ENCODE results near the gene ZBED1.
"Not testable (repeated sequence)": the region's sequence is repeated elsewhere in the genome, so short reads cannot be mapped to it uniquely, and the experiment has no call there.

ZBED1 gene

DNA sequence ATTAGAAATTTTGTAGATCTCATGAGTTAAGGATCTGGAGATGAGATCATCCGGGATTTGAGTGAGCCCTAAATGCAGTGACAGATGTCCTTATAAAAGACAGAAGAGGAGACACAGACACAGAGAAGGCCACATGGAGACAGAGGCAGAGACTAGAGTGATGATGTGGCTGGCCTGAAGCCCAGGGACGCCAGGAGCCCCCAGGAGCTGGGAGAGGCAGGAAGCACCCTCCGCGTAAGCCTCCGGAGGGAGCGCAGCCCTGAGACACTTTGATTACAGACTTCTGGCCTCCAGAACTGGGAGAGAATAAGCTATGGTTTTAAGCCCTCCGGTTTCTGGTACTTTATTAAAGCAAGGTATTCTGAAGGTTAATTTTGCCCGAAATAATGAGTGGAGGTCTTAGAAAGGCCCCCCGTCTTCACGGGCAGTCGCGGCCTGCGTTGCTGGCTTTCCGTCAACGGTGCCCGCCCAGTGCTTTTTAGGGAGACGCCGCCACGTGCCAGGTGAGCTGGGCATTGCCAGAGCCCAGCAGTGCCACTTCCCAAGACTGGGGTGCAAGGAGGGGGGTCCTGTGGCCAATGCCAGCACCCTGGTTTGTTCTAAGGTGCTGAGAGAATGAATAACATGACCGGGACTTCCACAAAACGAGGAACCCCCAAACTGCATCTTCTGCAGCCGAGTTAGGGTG is 8.1 kb downstream of the ZBED1 start:
- DNase-seq, result no peak

DNA sequence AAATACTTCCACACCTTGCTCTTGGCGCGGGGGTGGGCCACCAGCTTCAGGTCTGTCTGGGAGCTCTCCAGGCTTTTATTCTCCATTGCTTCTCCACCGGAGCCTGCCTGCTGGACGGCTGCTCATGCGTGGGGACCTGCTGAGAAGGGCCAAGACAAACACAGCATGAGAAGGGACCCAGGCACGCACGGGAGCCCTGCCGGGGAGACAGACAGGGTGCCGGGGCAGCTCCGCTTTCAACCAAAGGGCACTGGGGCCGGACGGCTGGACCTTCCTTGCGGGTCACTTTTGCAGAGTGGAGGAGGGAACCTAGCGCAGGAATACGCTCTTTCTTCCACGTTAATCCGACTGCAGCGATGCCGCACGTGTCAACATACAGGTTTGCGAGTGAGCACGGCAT is 10.1 kb downstream of the ZBED1 start:
- DNase-seq, result no peak

DNA sequence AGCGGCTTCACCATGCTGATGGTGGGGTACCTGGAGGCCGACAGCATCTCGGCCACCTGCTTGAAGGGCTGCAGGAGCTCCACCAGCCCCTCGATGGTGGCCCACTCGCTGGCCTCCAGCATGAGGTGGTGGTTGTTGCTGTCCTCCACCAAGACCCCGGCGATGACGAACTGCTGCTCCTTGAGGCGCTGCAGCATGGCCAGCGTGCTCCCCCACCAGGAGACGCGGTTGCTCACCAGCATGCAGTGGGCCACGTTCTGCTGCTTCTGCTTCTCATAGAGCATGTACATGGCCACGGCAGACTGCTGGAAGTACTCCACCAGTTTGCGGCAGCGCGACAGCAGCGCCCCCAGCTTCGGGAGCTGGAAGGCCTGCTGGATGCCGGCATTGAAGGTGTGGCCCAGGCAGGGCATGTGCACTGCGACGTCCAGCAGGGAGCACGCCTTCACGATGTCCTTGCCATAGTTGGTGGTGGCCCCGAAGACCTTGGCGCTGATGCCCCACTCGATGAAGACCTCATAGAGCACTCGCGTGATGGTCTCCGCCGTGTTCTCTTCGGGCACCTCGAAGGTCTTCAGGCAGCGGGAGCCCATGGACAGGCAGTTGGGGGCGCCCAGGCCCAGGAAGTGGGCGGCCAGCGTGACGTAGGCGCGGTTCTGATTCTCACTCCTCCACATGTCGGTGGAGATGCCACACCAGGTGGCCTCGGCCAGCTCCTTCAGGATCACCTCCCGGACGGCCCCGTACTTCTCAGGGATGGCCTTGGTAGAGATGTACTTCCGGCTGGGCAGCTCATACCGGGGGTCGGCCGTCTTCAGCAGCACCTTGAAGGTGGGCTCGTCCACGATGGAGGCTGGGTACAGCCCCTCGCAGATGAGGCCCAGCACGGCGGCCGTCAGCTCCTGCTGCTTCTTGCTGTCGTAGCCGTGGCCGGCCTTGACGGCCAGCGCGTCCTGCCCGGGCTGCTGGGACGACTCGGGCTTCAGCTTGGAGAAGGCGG is 11.0 kb downstream of the ZBED1 start:
- no peak for DNase-seq

DNA sequence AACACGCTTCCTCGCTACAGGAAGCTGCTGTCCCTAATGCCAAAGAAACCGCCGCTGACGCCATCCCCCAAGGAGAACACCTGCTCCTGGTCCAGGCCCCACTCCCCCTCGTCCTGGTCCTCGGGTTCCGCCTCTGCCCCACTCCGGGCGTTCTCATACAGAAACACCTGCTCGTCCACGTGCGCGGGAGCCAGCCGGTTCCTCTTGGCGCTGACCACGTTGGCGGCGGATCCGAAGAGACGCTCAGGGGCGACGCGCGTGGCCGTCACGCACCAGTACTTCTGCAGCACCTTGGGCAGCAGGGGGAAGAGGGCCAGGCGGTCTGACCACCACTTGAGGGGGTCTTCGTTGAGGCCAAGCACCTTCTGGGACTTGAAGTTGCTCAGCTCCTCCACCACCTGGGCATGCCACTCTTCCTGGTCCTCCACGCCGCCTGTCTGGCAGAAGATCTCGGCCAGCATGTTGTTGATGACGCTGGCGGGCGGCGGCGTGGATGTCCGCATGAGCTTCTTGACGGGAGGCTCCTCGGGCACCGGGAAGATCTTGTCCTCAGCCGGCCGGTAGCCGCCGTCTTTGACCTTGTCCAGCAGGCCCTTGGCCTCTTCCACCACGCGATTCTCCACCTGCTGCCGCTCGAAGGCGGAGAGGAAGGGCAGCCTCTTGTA is 12.0 kb downstream of the ZBED1 start:
- DNase-seq, result no peak

DNA sequence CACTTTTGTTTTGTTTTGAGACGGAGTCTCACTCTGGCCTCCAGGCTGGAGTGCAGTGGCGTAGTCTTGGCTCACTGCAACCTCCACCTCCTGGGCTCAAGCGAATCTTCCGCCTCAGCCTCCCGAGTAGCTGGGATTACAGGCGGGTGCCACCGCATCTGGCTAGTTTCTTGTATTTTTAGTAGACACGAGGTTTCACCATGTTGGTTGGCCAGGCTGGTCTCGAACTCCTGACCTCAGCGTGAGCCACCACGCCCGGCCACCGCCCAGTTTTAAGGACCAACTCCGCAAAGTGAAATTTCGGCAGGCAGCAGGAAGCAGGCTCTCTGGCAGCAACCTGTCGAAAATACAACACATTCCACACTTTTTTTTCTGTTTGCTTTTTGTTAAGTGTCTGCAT is 13.4 kb downstream of the ZBED1 start:
- DNase-seq, result no peak

DNA sequence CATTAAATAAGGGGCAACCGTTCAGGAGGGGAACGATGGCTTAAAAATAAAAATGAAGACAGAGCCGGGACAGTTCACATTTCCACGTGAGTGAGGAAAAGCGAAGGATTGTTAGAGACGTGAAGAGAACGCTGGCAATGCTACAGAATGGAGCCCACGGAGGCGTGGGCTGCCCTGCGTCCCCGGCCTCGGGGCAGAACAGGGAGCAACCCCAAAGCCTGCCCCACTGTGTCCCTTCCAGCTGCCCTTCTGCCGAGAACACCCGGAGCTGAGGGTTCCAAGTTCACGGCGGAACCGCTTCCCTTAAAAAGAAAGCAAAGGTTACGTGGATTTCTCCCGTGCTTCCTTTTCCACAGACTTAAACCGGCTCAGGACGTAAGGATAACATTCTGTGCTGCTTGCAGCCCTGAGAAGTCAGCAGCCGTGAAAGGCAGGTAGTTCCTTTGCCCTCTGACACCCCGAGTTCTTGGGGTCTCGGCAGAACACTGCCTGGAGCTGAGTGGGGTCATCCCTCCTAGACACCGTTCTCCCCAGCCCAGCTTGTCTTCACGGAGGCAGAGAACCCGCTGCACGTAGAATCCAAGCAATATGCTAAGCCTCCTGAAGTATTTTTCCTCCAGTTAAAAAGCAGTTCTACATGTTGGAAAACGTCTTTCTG is 14.2 kb downstream of the ZBED1 start:
- DNase-seq, result no peak

DNA sequence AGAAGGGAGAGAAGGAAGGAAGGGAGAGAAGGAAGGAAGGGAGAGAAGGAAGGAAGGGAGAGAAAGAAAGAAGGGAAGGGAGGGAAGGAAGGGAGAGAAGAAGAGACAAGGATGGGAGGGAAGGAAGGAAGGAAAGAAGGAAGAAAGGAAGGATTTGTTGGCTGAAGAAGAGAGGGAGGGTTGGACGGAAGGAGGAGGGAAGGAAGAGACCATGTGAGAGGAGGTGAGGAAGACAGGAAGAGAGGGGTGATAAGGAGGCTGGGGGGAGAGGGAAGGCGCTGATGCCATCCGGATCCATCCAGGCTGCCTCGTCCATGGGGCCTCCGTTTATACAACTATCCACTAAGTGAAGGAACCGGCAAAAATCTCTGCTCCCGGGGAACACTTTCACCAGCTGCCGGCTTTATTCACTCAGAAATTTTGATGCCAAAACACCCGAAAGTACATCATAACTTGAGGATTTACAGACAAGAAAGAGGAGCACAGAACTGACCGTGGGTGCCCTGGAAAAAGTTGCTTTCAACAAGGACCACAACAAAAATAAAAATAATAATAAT is 14.9 kb downstream of the ZBED1 start:
- DNase-seq, result no peak

DNA sequence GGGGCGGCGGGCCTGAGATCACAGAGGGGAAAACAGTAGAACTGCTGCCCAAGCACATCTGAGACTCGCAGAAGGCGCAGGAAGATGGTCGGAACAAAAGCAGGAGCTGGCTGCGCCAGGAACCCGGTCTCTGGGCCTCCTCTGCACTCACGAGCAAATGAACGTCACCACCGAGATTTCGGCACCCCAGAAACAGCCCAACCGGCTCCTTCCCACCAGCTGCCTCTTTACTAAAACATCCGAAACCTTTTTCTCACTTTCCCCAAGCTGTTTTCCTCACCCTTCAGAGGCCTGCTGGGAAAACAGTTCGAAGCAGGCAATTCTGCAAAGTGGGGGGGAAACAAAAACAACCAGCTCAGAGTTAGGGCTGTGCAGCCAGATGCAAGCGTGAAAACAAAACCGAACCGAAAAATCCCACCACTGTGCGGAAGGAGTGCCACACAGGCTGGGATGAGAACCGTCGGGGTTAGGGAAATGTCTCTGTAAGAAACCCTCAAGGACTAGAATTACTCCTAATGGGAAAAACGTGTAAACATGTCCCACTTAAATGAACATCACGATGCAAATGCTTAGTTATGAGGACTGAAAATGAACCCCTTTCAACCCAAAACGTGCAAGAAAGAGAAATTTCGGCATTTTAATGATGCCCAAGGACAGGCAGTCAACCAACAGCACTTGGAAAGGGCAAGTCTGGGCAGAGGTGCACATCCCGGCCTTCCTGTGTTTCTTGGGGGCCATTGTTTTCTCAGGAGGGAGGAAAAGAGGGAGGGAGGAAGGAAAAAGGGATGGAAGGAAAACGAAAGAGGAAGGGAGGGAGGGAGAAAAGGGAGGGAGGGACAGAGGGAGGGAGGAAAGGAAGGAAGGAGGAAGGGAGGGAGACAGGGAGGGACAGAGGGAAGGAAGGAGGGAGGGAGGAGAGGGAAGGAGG is 15.8 kb downstream of the ZBED1 start:
- DNase-seq, result no peak

DNA sequence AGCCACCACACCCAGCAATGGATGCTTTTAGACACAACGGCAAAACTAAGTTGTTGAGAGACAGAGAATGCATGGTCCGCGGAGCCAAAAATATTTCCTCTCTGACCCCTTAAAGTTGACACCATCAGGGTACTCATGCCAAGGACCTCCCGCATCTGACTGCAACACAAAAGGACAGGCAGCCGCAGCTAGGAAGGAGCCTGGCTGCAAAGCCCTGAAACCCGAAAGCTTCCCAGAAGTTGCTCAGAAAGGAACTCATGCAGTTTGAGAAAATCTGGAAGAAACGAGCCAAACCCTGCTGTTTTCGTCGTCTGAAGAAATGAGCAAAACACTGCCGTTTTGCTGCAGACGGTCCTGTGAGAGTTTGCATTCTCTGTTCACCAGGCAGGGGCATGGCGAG is 16.5 kb downstream of the ZBED1 start:
- DNase-seq, result no peak

DNA sequence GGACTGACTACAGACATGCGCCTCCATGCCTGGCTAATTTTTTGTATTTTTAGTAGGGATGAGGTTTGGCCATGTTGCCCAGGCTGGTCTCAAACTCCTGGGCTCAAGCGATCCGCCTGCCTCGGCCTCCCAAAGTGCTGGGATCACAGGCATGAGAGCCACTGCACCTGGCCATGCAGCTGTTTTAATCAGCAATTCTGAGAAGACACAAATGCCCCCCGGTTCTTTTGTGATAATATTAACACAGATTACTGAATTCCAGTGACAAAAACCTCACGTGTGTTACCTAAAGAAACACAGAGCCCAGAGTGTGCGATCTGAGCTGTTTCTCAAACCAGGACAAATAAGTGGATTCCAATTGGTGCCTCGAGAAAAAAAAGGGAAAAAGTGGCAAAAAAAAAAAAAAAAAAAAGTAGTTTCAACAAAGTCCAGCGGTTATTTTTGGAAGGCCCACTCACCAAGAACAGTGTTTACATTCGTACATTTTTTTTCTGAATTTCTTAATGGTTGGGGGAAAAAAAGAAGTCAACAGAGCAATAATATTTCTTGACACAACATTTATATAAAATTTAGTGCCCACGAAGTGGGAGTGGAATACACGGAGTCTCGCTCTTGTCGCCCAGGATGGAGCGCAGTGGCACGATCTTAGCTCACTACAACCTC is 17.2 kb downstream of the ZBED1 start:
- DNase-seq, result no peak

DNA sequence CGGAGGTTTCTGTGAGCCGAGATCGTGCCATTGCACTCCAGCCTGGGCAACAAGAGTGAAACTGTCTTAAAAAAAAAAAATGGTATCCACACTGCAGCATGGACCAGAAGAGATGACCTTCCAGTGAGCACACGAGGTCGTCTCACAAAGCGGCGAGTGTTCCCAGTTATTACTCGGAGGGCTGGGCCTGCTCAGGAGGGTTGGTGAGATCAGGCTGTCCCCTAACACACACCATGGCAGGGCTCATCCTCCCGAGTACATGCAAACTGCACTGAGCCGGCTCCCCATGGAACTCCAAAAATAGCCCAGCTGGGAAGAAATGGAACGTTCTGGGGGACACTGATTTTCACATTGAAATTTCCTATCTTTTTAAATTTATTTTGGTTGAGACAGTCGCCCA is 19.2 kb downstream of the ZBED1 start:
- not testable (repeated sequence) for DNase-seq

DNA sequence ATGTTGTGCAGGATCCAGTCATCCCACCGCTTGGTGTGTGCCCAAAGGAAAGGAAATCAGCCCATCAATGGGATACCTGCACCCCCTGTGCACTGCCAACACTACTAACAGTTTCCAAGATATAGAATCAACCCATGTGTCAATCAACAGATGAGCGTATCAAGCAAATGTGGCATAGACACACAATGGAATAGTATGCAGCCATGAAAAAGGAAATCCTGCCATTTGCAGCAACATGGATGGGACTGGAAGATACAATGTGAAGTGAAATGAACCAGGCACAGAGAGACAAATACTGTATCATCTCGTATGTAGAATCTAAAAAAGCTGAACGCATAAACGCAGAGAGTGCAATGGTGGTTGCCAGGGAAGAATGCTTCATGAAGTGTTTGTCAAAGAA is 20.8 kb downstream of the ZBED1 start:
- not testable (repeated sequence) for DNase-seq

DNA sequence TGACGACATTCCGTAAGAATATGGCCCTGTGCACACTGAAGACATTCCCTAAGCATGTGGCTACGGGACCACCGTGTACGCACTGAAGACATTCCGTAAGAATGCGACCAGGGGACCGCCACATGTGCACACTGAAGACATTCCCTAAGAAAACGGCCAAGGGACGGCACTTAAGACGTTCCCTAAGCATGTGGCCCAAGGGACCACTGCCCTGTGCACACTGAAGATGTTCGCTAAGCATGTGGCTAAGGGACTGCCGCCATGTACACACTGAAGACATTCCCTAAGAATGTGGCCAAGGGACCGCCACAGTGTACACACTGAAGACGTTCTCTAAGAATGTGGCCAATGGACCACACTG is 21.4 kb downstream of the ZBED1 start:
- no peak for DNase-seq

DNA sequence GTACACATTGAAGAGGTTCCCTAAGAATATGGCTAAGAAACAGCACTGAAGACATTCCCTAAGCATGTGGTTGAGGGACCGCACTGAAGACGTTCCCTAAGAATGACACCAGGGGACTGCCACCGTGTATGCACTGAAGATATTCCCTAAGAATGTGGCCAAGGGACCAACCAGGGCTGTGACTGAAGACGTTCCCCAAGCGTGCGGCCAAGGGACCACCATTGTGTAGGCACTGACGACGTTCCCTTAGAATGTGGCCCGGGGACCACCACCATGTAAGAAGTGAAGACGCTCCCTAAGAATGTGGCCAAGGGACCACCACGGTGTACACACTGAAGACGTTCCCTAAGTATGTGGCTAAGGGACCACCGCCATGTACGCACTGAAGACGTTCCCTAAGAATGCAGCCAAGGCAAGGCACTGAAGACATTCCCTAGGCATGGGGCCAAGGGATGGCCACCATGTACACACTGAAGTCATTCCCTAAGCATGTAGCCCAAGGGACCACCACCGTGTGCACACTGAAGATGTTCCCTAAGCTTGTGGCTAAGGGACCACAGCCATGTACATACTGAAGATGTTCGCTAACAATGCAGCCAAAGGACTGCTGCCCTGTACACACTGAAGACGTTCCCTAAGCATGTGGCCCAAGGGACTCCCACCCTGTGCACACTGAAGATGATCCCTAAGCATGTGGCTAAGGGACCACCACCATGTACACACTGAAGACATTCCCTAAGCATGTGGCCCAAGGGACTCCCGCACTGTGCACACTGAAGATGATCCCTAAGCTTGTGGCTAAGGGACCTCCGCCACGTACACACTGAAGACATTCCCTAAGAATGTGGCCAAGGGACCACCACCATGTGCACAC is 22.0 kb downstream of the ZBED1 start:
- no peak for DNase-seq

DNA sequence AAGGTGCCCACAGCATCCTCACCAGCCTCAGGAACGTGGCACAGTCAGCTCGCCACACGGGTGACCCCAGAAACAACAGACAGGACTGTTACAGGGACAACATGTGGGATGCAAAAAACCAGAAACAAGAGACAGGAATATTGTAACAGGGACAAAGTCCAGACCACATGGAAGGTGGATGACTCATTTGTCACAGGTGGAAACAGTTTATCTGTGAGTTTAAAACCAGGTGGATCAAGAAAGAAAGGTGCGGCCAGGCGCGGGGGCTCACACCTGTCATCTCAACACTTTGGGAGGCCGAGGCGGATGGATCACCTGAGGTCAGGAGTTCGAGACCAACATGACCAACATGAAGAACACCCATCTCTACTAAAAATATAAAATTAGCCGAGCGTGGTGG is 23.5 kb downstream of the ZBED1 start:
- DNase-seq, result not testable (repeated sequence)

DNA sequence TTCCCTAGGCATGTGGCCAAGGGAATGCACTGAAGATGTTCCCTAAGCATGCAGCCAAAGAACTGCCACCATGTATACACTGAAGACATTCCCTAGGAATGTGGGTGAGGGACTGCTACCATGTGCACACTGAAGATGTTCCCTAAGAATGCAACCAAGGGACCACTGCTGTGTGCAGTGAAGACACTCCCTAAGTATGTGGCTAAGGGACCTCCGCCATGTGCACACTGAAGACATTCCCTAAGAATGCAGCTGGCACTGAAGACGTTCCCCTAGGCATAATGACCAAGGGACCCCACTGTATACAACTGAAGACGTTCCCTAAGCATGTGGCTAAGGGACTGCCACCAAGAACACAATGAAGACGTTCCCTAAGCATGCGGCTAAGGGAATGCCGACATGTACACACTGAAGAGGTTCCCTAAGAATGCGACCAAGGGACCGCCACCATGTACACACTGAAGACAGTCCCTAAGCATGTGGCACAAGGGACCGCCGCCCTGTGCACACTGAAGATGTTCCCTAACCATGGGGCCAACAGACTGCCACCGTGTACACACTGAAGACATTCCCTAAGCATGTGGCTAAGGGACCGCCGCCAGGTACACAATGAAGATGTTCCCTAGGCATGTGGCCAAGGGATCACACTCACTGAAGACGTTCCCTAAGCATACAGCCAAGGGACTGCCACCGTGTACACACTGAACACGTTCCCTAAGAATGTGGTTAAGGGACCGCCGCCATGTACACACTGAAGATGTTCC is 25.6 kb downstream of the ZBED1 start:
- no peak for DNase-seq

DNA sequence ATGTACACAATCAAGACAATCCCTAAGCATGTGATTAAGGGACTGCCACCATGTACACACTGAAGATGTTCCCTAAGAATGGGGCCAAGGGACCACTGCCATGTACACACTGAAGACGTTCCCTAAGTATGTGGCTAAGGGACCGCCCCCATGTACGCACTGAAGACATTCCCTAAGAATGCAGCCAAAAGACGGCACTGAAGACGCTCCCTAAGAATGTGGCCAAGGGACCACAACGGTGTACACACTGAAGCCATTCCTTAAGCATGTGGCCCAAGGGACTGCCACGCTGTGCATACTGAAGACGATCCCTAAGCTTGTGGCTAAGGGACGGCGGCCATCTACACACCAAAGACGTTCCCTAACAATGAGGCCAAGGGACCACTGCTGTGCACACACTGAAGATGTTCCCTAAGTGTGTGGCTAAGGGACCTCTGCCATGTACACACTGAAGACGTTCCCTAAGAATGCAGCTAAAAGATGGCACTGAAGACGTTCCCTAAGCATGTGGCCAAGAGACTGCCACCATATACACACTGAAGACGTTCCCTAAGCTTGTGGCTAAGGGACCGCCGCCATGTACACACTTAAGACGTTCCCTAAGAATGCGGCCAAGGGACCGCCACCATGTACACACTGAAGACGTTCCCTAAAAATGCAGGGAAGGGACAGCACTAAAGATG is 26.4 kb downstream of the ZBED1 start:
- DNase-seq, result no peak

DNA sequence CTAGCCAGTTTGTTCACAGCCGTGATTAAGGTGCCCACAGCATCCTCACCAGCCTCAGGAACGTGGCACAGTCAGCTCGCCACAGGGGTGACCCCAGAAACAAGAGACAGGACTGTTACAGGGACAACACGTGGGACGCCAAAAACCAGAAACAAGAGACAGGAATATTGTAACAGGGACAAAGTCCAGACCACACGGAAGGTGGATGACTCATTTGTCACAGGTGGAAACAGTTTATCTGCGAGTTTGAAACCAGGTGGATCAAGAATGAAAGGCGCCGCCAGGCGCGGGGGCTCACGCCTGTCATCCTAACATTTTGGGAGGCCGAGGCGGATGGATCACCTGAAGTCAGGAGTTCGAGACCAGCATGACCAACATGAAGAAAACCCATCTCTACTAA is 27.7 kb downstream of the ZBED1 start:
- DNase-seq, result not testable (repeated sequence)

DNA sequence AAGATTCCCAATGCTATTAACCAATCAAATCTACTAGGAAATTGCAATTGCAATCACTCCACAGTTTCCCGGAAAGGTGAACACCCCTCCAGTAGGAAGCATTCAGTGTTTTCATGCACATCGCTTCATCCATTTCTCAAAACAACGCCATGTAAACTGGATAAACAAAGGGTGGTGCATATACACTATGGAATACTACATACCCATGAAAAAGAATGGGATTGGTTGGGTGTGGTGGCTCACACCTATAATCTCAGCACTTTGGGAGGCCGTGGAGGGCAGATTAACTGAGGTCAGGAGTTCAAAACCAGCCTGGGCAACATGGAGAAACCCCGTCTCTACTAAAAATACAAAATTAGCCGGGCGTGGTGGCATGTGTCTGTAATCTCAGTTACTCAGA is 29.1 kb downstream of the ZBED1 start:
- no peak for DNase-seq
